OCI-LY3 (cell line): ENCODE data around the gene C3orf33.

Experiments used
- CTCF ChIP-seq: fragments of 200-600, 300-600 bp; sonication (generic); IDR thresholded peaks from 2 replicates; pipeline ENCODE4 v1.5.1; 2014; ENCODE audit warnings: antibody characterized with exemption, low read length, low read depth
- EZH2phosphoT487 ChIP-seq: fragments of 200-600 bp; shearing (Covaris generic); IDR thresholded peaks from 2 replicates; pipeline ENCODE4 v1.6.1; 2018; ENCODE audit warnings: antibody characterized with exemption, mixed run types, low read depth

DNA sequence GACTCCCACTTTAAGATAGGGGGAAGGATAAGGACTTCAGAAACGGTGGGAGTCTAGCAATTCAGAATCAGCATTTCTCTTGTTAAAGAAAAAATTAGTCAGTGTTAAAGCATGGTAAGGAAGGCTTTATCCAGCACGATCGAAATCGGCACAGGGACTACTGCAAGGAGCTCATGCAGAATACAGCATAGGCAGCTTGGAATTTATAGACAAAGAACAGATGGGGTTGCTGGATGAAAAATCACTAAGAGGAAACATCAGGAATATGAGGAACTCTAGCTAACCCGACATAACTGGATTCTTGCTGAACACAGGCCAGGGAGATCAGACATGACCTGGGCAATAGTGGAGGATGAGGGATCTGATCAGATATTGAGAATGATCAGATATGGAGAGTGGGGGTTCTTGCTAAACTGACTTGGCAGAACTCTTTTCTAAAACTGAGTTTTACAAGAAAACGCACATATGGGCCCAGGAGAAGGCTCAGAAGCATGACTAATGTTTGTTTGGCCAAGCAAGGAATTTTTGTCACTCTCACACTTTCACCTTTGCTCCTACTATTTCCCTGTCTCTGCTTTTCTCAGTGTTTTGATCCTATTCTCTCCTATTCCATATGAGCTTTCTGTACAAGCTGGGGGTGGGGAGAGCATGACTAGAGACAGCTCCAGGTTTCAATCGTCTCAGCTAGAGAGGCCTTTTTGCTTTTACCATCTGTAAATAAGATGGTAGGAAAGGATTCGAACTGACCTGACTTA lies 57.3 kb downstream of the C3orf33 start:
- TF ChIP-seq CTCF (no peak), EZH2phosphoT487 (no peak)
